Amniotic epithelial cell (primary cell): ENCODE measurements around the gene TMEM50B.
A peak's percentile ranks its signal among the peaks of the same experiment; 100 is the strongest.
"Not testable (repeated sequence)": the region's sequence is repeated elsewhere in the genome, so short reads cannot be mapped to it uniquely, and the experiment has no call there.

Experiments
- DNase-seq: peaks from one replicate; pipeline ENCODE4 v3.0.0-alpha.2; 2010; ENCODE audit warnings: low read depth

TMEM50B gene

DNA sequence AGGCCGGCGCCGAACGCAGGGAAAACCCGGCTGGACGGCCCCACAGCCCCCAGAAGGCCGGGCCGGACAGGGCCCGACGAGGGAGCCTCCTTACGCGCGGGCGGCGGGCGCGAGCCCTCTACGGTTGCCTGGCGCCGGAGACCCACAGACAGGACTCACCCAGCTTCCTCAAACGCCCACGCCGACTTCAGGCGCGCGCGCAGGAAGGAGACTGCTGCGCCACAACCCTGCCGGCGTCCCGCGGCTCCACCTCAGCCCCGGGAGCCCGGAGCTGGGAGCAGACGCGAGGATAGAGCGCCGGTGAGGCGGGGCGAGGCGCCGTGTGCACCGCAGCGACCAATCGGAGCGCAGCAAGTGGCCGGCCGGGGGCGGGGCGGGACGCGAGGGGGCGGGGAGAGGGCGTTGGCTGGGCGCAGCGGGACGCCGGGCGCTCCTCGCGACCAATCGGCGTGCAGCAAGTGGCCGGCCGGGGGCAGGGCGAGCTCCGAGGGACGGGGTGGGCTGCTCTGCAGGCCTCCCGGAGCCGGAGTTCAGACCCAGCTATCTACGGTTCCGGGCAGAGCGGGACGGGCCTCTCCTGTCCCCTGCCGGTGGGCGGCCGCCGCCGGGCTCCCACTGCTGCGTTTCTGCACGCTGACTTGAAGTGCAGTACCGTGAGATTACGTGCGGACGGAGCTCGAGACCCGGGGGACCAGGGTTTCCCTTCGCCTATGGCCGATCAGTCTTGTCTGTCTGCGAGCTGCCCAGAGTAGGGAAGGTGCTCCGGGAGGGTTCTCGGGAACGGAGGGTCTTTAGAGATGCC is at the start of gene TMEM50B:
Gene TMEM50B (minus strand): TSS at position 296 of the 802 bp plus-strand sequence. CDS start 11,089 bp downstream, outside the sequence.
- DNase-seq: peak; percentile 93

DNA sequence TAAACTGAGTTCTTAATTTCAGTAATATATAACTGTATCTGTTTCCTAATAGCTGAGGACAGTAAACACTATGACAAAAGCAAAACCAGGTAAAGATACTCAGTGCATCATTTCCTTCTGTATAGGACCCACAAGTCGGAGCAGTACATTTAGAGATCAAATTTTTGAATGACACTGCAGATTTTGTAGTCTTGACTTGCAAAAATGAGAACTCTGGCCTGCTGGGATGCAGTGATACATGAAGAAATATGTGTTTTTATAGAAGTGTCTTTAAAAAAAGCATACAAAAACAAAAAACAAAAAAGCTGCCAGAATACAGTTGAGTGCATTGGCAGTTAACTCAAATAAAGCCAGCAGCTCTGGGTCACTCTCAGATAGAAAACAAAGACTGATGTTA is 43.2 kb upstream of the TMEM50B start:
- DNase-seq: no peak

GRCh38 chr21:33522297-33522952 is 42.7 kb upstream of the TMEM50B start:
- DNase-seq: no peak

DNA sequence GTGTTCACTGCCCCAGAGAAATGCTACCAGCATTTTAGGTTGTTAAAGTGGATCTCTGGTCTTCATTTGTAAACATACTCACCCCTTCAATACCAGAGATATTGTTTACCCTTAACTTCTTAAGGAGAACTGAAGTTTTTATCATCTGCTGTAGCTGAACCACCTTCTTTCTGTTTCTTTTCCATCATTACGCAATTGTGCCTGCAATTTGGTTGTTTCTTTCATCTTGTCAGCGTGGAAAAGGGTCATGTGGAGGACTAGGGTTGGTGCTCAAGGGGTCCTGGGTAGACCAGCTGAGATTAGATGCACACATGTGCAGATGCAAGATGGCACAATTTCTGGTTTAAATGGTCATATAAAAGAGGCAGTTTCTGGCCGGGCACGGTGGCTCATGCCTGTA is 39.1 kb upstream of the TMEM50B start:
- no peak for DNase-seq

DNA sequence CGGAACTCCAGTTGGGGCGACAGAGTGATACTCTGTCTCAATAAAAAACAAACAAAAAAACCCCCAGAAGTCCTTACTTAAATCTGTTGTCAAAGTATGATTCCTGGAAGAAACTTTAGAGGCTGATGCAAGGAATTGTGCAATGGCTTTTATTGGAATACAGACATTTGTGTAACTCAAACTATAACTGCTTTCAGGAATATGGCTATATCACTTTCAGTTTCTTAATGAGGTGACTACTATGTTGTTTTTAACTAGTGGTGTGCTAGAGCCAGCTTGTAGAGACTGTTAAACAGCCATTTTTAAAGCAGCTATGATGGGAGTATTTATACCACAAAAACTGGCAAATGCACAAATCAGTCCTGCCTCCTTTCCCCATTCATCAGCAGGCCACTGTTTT is 34.5 kb upstream of the TMEM50B start:
- DNase-seq: peak; percentile 57

- no peak for DNase-seq
Observed at GRCh38 chr21:33512481-33512880, 32.7 kb upstream of the TMEM50B start.

- DNase-seq: no peak
Observed at GRCh38 chr21:33511639-33512038, 31.9 kb upstream of the TMEM50B start.

- no peak for DNase-seq
Observed at GRCh38 chr21:33510826-33511225, 31.1 kb upstream of the TMEM50B start.

GRCh38 chr21:33507003-33507402 is 27.2 kb upstream of the TMEM50B start:
- DNase-seq: not testable (repeated sequence)

GRCh38 chr21:33505833-33506232 is 26.1 kb upstream of the TMEM50B start:
- DNase-seq: no peak

GRCh38 chr21:33496345-33496744 is 16.6 kb upstream of the TMEM50B start:
- DNase-seq: no peak

DNA sequence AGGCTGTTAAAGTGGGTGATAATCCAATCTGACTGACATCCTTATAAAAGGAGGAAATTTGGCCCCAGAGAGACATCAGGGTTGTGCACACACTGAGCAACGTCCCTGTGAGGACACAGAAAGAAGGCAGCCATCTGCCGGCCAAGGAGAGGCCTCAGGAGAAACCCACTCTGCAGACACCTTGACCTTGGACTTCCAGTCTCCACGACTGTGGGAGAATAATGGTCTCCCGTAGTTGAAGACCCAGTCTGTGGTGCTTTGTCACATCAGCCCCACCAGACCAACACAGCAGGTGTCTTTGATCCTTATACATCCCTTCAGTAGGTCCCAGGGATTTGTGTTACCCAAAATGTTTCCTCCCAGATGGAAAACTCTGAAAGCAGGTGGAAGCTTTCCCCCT is 16.0 kb upstream of the TMEM50B start:
- DNase-seq: no peak

DNA sequence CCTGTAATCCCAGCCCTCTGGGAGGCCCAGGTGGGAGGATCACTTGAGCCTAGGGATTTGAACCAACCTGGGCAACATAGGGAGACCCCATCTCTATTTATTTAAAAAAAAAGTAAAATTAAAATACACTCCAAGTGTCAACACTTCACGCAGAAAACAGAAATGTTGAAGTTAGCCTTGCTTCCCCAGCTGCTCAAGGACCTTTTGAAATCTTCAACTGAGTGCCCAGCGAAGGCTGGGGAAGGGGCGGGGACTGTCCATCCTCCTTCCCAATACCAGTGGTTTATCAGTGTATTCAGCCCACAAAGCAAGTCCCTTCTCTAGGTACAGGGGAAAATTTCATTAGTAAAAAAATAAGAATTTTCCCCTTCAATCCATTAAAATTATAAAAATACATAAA is 14.0 kb upstream of the TMEM50B start:
- no peak for DNase-seq

DNA sequence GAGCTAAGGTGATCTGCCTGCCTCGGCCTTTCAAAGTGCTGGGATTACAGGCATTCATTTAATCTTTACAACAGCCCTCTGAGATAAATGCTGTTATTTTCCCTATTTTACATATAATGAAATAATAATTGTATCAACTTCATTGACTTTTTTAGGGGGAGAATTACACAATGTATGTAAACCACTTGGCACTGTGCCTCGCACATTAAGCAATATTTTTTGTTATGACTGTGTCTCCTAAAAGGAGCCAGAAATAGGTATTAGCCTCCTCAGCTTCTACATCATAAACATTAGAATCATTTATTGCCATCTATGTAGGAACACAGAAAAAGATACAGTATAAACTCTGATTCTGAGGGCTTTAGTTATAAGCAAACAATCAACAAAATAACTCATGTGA is 12.8 kb upstream of the TMEM50B start:
- peak; percentile 60 for DNase-seq

GRCh38 chr21:33491373-33492102 is 11.8 kb upstream of the TMEM50B start, which contains the start of gene DNAJC28:
DNAJC28 (minus strand) TSS chr21:33491716; CDS start chr21:33489393, 2,323 bp downstream.
- DNase-seq: peak; percentile 81

GRCh38 chr21:33490991-33491372 is 11.2 kb upstream of the TMEM50B start:
- peak; percentile 9 for DNase-seq

- no peak for DNase-seq
Observed at GRCh38 chr21:33488936-33489335, 9.2 kb upstream of the TMEM50B start.

DNA sequence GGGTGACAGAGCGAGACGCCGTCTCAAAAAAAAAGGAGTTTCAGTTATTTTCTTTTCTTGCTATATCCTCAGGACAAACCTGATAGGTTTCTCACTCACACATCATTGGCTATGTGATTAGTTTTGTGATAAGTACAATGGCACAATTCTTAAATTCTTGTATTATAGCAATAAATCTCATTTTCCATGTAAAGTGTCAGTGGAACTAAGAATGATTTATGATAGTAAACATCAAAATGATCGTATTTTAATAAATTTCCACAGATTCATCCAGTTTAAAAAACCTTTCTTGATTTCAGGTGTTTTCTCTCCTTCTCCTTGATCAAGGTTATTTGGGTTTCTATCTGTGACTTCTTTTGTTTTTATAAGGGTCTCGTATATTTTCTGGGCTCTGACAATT is 8.2 kb upstream of the TMEM50B start:
- DNase-seq: no peak

DNA sequence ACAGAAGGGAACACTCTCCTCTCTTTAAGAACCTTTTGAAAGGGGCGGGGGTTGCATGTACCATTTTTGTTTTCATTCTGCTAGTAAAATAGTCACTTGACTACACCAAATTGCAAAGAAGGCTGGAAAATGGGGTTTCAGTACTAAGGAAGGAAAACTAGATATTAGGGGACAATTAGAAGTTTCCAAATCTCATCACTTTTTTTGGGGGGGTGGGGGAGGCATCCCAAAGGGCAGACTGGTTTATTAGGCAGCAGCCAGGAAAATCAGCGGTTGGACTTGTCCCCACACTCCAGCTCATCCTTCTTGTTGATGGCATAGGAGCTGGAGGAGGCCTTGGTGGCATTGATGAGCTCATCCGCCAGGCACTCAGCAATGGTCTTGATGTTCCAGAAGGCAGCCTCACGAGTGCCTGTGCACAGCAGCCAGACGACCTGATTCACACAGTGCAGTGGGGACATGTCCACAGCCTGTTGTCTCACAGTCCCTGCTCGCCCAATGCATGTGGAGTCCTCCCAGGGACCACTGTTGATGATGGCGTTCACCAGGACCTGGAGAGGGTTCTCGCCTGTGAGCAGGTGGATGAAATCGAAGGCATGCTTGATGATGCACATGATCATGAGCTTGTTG is 1.7 kb upstream of the TMEM50B start:
- no peak for DNase-seq

- no peak for DNase-seq
Observed at GRCh38 chr21:33480481-33481103, 818 bp upstream of the TMEM50B start.

GRCh38 chr21:33478935-33479678 is 667 bp downstream of the TMEM50B start:
- DNase-seq: peak; percentile 9
